Stomach (tissue), 9 donors: ENCODE data around the gene NUMA1. TPM values are rescaled to one million over a fixed set of nuclear protein-coding genes. Genes with fewer than 3 reads are reported as not detected.

ENCODE experiments used
- DNase-seq, 2 donors: peaks; one replicate each; pipeline versions ENCODE4 v3.0.0 to v3.0.0-alpha.2; 2013 to 2019
- H3K27ac ChIP-seq, 5 donors: fragments of 200-600 bp in 4 of 5; sonication (generic) in 4 of 5; one replicate each; pipeline ENCODE4 v1.5.1; 2013 to 2019; ENCODE audit warnings: mild to moderate bottlenecking in 1 of 5, moderate library complexity in 1 of 5
- H3K27me3 ChIP-seq, 3 donors: fragments of 200-600 bp; sonication (generic); one replicate each; pipeline ENCODE4 v1.5.1; 2017 to 2019; ENCODE audit warnings: mixed run types in 1 of 3
- H3K36me3 ChIP-seq, 4 donors: fragments of 200-600 bp; sonication (generic); 1 replicate in 3 of 4; 2 replicates in 1 of 4; pipeline ENCODE4 v1.5.1; 2016 to 2019
- H3K4me1 ChIP-seq, 4 donors: fragments of 200-600 bp; sonication (generic); one replicate each; pipeline ENCODE4 v1.5.1; 2016 to 2019
- H3K4me3 ChIP-seq, 4 donors: fragments of 200-600 bp; sonication (generic) in 3 of 4; one replicate each; pipeline ENCODE4 v1.5.1; 2016 to 2019; ENCODE audit warnings: mild to moderate bottlenecking in 1 of 4
- H3K9me3 ChIP-seq, 4 donors: fragments of 200-600 bp; sonication (generic); one replicate each; pipeline ENCODE4 v1.5.1; 2016 to 2019
- CTCF ChIP-seq, 7 experiments: fragments of 450-650 bp in 4 of 7; fragments of 200-600 bp in 3 of 7; sonication (generic) in 3 of 7; IDR thresholded peaks; one replicate each; pipeline ENCODE4 v1.5.1; 2016 to 2019; ENCODE audit warnings: antibody characterized with exemption in 7 of 7, control low read depth in 2 of 7, mild to moderate bottlenecking in 1 of 7
- EP300 ChIP-seq: sonication (generic); formaldehyde crosslinking; IDR thresholded peaks from one replicate; pipeline ENCODE4 v1.6.1; 2017; ENCODE audit warnings: antibody characterized with exemption
- POLR2A ChIP-seq, 4 donors: fragments of 450-650 bp; IDR thresholded peaks; one replicate each; pipeline ENCODE4 v1.6.1; 2016; ENCODE audit warnings: antibody characterized with exemption in 4 of 4, control low read depth in 2 of 4, mild to moderate bottlenecking in 1 of 4, moderate library complexity in 1 of 4
- POLR2AphosphoS5 ChIP-seq, 3 donors: sonication (generic); formaldehyde crosslinking; IDR thresholded peaks; one replicate each; pipeline ENCODE4 v1.6.1; 2016; ENCODE audit warnings: antibody characterized with exemption in 3 of 3
- WGBS, 5 donors: extraction: QIAGEN DNeasy Blood & Tissue Kit in 3 of 5; methylation state at CpG; one replicate each; pipeline versions ENCODE4 v1.1.5 to v1.1.7; 2013 to 2018; 5-methylcytosine and 5-hydroxymethylcytosine counted together
- intact Hi-C: fragments of 100-400 bp; cut with DNase I; formaldehyde crosslinking; loops from one replicate; pipeline ENCODE4 v1.15.1; 2023; ENCODE audit warnings: low total_unique reads
- polyA plus RNA-seq, 3 donors: library from polyadenylated mRNA; stranded (reverse); fragments of 200-250 nt; gene quantifications; one replicate each; pipeline ENCODE4 v1.2.3, GENCODE V29; 2013
- small RNA-seq, 4 donors: library from RNA; depleted of rRNA; stranded (forward); fragments of <200 nt; gene quantifications; one replicate each; pipeline ENCODE3, GENCODE V24; 2016
- total RNA-seq, 5 donors: library from RNA; depleted of rRNA; stranded (reverse); fragments of >200 nt; gene quantifications; one replicate each; pipeline versions ENCODE4 v1.1.0 to v1.2.3, GENCODE V29; 2014 to 2016
- donor health status: healthy with polysubstance abuse.
- donor health status: Bipolar disorder and iron deficiency.
- donor health status: healthy.

NUMA1 gene
- total and polyA plus RNA-seq, 8 donors = 84.2 to 619 (median 182) TPM

GRCh38 chr11:71964641-71965040 is 115.7 kb downstream of the NUMA1 start:
- Histone ChIP-seq H3K4me3 (no peak overlapping the region), H3K27me3 (no peaks in the 10 kb centered on the region), H3K27ac (no peak overlapping the region), H3K9me3 (no peaks in the 10 kb centered on the region), H3K36me3 (peaks cover 7 to 76% (median 57%) of the 10 kb centered on the region in 4 donors), H3K4me1 (peaks cover 0 to 14% (median 3%) of the 10 kb centered on the region in 4 donors)
- TF ChIP-seq POLR2A (IDR thresholded peaks at IDR 0.05) = no peak
- TF ChIP-seq CTCF (IDR thresholded peaks at IDR 0.05) = no peak
- no peak for TF ChIP-seq POLR2AphosphoS5 (IDR thresholded peaks at IDR 0.05)
- TF ChIP-seq EP300 = no peak
- intact Hi-C loops = no loop called here
- no peak for DNase-seq
- 91 to 100% (median 96%) methylated on average over 4 of the region's 4 CpGs for WGBS, 5 donors

- H3K9me3 ChIP-seq = no peaks in the 10 kb centered on the region
- no peak for TF ChIP-seq POLR2AphosphoS5 (IDR thresholded peaks at IDR 0.05)
- TF ChIP-seq CTCF (IDR thresholded peaks at IDR 0.05) = no peak
- TF ChIP-seq POLR2A (IDR thresholded peaks at IDR 0.05) = no peak
- no peak for TF ChIP-seq EP300
- H3K27me3 ChIP-seq = no peaks in the 10 kb centered on the region
- intact Hi-C loops = no loop called here
- H3K4me3 ChIP-seq = no peak overlapping the region
- H3K4me1 ChIP-seq = peaks cover 0 to 14% (median 3%) of the 10 kb centered on the region in 4 donors
- H3K27ac ChIP-seq = no peak overlapping the region
- peaks cover 7 to 67% (median 54%) of the 10 kb centered on the region in 4 donors for H3K36me3 ChIP-seq
- 91 to 96% (median 94%) methylated on average over 8 of the region's 8 CpGs for WGBS, 5 donors
- no peak for DNase-seq
Observed at GRCh38 chr11:71963468-71963867, 116.9 kb downstream of the NUMA1 start.

- Histone ChIP-seq H3K27ac (peak overlapping the region in 1 of 5 donors; percentile 31), H3K4me1 (peaks cover 0 to 14% (median 3%) of the 10 kb centered on the region in 4 donors), H3K9me3 (no peaks in the 10 kb centered on the region), H3K4me3 (no peak overlapping the region), H3K27me3 (no peaks in the 10 kb centered on the region), H3K36me3 (peaks cover 7 to 58% (median 48%) of the 10 kb centered on the region in 4 donors)
- intact Hi-C loops = no loop called here
- WGBS, 5 donors = 42 to 64% (median 51%) methylated on average over 2 of the region's 2 CpGs
- no peak for DNase-seq
- TF ChIP-seq CTCF (IDR thresholded peaks at IDR 0.05) = no peak
- TF ChIP-seq POLR2A (IDR thresholded peaks at IDR 0.05) = no peak
- TF ChIP-seq POLR2AphosphoS5 (IDR thresholded peaks at IDR 0.05) = no peak
- TF ChIP-seq EP300 = no peak
Observed at GRCh38 chr11:71962428-71963038, 117.8 kb downstream of the NUMA1 start.

GRCh38 chr11:71955898-71956456 is 124.4 kb downstream of the NUMA1 start:
- TF ChIP-seq CTCF (IDR thresholded peaks at IDR 0.05) (no peak), POLR2A (IDR thresholded peaks at IDR 0.05) (no peak), EP300 (no peak), POLR2AphosphoS5 (IDR thresholded peaks at IDR 0.05) (no peak)
- no peak overlapping the region for H3K4me3 ChIP-seq
- 53 to 63% (median 59%) methylated on average over 3 of the region's 3 CpGs for WGBS, 5 donors

More at GRCh38 chr11:71955898-71956456, 124.4 kb downstream of the NUMA1 start:
- Histone ChIP-seq H3K36me3 (peaks cover 0 to 14% (median 14%) of the 10 kb centered on the region in 4 donors), H3K4me1 (no peaks in the 10 kb centered on the region), H3K27me3 (no peaks in the 10 kb centered on the region), H3K9me3 (no peaks in the 10 kb centered on the region), H3K27ac (no peak overlapping the region)
- DNase-seq = no peak
- intact Hi-C loops = no loop called here

Small RNA genes lying within 50 kb of the gene (small RNA-seq; reads per million reads assigned to genes)
- 0 reads per million in 4 donors for gene MIR3165
- 0 reads per million in 4 donors for gene RNU6-72P

Other genes starting within 250 kb of the NUMA1 start
- gene DEFB108B, start 247.3 kb downstream of the NUMA1 start, total RNA-seq = not detected
- gene DEFB108B, start 247.3 kb downstream of the NUMA1 start, polyA plus RNA-seq = not detected
- not detected for gene DEFB131B, start 202.1 kb downstream of the NUMA1 start, total RNA-seq
- not detected for gene DEFB131B, start 202.1 kb downstream of the NUMA1 start, polyA plus RNA-seq
- 10 to 100 TPM in 2 of 5 donors, 1 to 10 TPM in 1, not detected in 2; 4.5 to 17.4 (median 16.7) TPM for gene XNDC1N, start 151.9 kb downstream of the NUMA1 start, total RNA-seq
- gene XNDC1N, start 151.9 kb downstream of the NUMA1 start, polyA plus RNA-seq = 1 to 10 TPM; 2.7 to 2.9 (median 2.8) TPM
- gene RNF121, start 151.5 kb downstream of the NUMA1 start, total RNA-seq = 100 to 1,000 TPM in 1 of 5 donors, 10 to 100 TPM in 4; 13.0 to 363 (median 24.3) TPM
- 10 to 100 TPM; 10.0 to 17.7 (median 12.1) TPM for gene RNF121, start 151.5 kb downstream of the NUMA1 start, polyA plus RNA-seq
- gene IL18BP, start 81.6 kb downstream of the NUMA1 start, total RNA-seq = 10 to 100 TPM in 3 of 5 donors, 1 to 10 TPM in 2; 2.7 to 14.8 (median 11.7) TPM
- gene IL18BP, start 81.6 kb downstream of the NUMA1 start, polyA plus RNA-seq = 1 to 10 TPM; 2.0 to 6.2 (median 3.8) TPM
- gene LRRC51, start 308 bp upstream of the NUMA1 start, total RNA-seq = 1 to 10 TPM in 2 of 5 donors, not detected in 3; 2.0 to 4.8 TPM
- gene LRRC51, start 308 bp upstream of the NUMA1 start, polyA plus RNA-seq = 1 to 10 TPM; 5.8 to 7.9 (median 6.8) TPM
- 100 to 1,000 TPM in 2 of 5 donors, 10 to 100 TPM in 2, 1 to 10 TPM in 1; 3.5 to 121 (median 88.4) TPM for gene LAMTOR1, start 22.8 kb upstream of the NUMA1 start, total RNA-seq
- 100 to 1,000 TPM in 2 of 3 donors, 10 to 100 TPM in 1; 88.6 to 159 (median 153) TPM for gene LAMTOR1, start 22.8 kb upstream of the NUMA1 start, polyA plus RNA-seq
- gene TOMT, start 25.4 kb upstream of the NUMA1 start, total RNA-seq = not detected
- gene TOMT, start 25.4 kb upstream of the NUMA1 start, polyA plus RNA-seq = not detected
- gene ANAPC15, start 32.2 kb upstream of the NUMA1 start, total RNA-seq = 10 to 100 TPM; 13.3 to 74.1 (median 17.0) TPM
- gene ANAPC15, start 32.2 kb upstream of the NUMA1 start, polyA plus RNA-seq = 10 to 100 TPM; 56.4 to 79.1 (median 74.8) TPM
- gene FOLR3, start 55.2 kb upstream of the NUMA1 start, total RNA-seq = 10 to 100 TPM in 1 of 5 donors, not detected in 4; 36.8 TPM
- under 1 TPM in 2 of 3 donors, not detected in 1; 0.15 to 0.62 TPM for gene FOLR3, start 55.2 kb upstream of the NUMA1 start, polyA plus RNA-seq
- 10 to 100 TPM in 1 of 5 donors, under 1 TPM in 1, not detected in 3; 0.55 to 22.6 TPM for gene FOLR1, start 111.6 kb upstream of the NUMA1 start, total RNA-seq
- gene FOLR1, start 111.6 kb upstream of the NUMA1 start, polyA plus RNA-seq = 10 to 100 TPM in 1 of 3 donors, 1 to 10 TPM in 2; 4.1 to 20.9 (median 6.1) TPM
- gene FOLR2, start 136.3 kb upstream of the NUMA1 start, total RNA-seq = 10 to 100 TPM in 2 of 5 donors, 1 to 10 TPM in 3; 1.8 to 28.6 (median 9.6) TPM
- 10 to 100 TPM in 1 of 3 donors, 1 to 10 TPM in 2; 3.2 to 14.8 (median 9.0) TPM for gene FOLR2, start 136.3 kb upstream of the NUMA1 start, polyA plus RNA-seq
- gene INPPL1, start 144.2 kb upstream of the NUMA1 start, total RNA-seq = 100 to 1,000 TPM in 4 of 5 donors, 10 to 100 TPM in 1; 40.2 to 226 (median 153) TPM
- gene INPPL1, start 144.2 kb upstream of the NUMA1 start, polyA plus RNA-seq = 10 to 100 TPM; 20.9 to 63.1 (median 51.2) TPM
- not detected for gene PHOX2A, start 163.6 kb upstream of the NUMA1 start, total RNA-seq
- gene PHOX2A, start 163.6 kb upstream of the NUMA1 start, polyA plus RNA-seq = under 1 TPM in 1 of 3 donors, not detected in 2; 0.53 TPM